ENCODE data around the gene CCDC188.

The CCDC188 gene

DNA sequence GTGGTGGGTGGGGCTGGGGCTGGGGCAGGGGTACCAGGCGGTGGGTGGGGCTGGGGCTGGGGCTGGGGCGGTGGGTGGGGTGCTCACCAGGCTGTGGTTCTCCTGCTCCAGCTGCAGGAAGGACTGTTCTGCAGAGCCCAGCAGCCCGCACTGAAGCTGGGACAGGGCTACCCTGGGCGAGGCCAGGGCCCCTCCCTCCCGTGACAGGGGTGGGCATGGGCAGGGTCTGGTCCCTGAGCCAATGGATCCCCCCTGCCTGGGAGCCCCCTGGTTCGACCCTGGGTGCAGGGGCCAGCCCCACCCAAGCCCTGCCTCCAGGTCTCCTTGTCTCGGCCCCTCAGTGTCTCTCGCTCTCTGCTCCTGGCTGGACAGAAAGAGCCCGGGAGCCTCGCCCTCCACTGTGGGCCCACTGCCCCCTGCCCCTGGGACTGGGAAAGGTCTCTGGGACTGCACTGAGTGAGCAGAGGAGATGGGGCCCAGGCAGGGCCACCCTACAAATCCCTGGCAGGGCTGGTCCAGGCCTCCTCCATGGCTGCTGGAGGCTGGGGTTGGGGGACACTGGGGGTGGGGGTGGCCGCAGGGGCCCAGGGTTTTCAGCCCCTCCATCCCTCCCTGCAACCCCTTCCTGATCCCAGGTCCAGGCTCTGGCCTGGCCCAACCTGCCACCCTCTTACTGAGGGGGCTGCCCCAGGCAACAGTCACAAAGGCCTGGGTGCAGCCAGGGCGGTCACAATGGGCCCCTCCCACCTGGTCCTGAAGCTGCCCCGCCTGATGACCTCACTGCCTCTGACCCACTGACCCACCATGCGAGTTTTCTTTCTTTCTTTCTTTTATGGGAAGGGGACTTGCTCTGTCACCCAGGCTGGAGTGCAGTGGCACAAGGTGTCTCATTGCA lies at the start of gene CCDC188:
Gene CCDC188, minus strand, starts transcription at position 675 of the 895 bp plus-strand sequence. Its CDS starts 69 bp downstream, at position 606.
- no peaks in the 10 kb centered on the region for H3K36me3 ChIP-seq (ENCODE audit: control insufficient read depth, insufficient read depth, low read length)
- H3K4me3 ChIP-seq (ENCODE audit: low read length) = no peak within 1 kb of the TSS
- no peaks in the 10 kb centered on the region; the same call in 1 of the 2 replicates for H3K4me1 ChIP-seq (ENCODE audit: control insufficient read depth, insufficient read depth, low read length)
- no peak within 1 kb of the TSS for H3K27ac ChIP-seq (ENCODE audit: low read length)
- H3K9me3 ChIP-seq (ENCODE audit: control insufficient read depth, insufficient read depth, low read length) = no peaks in the 10 kb centered on the region
- no peak for DNase-seq (ENCODE audit: low read depth, low spot score)
- no peaks in the 10 kb centered on the region for H3K27me3 ChIP-seq (ENCODE audit: control insufficient read depth, insufficient read depth, low read length)
- no CpG with 5 or more reads among the region's 14 CpGs for whole genome bisulfite sequencing (ENCODE audit: insufficient coverage, insufficient read length)

DNA sequence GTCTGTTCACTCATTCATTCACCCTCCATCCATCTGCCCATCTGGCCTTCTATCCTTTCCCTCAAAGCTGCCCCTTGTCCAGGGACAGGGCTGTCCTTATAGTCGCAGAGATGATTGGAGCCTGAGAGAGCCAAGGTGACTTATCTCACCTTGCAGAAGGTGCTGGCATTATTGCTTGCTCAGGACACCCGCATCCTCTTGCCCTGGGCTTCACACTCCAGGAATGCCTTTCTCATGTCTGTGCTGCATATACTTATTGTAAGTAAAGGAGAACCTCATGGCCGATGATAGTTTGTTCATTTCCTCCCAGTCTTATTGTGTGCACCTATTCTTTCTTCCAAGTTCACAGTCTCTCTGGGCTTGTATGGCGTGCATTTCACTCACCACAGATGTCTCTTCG lies 49.1 kb upstream of the CCDC188 start:
- H3K27ac ChIP-seq (ENCODE audit: low read length) = no peak overlapping the region
- no peaks in the 10 kb centered on the region for H3K36me3 ChIP-seq (ENCODE audit: control insufficient read depth, insufficient read depth, low read length)
- no peaks in the 10 kb centered on the region for H3K9me3 ChIP-seq (ENCODE audit: control insufficient read depth, insufficient read depth, low read length)
- H3K4me1 ChIP-seq (ENCODE audit: control insufficient read depth, insufficient read depth, low read length) = peaks cover 6% of the 10 kb centered on the region
- H3K4me3 ChIP-seq (ENCODE audit: low read length) = no peak overlapping the region
- no peaks in the 10 kb centered on the region for H3K27me3 ChIP-seq (ENCODE audit: control insufficient read depth, insufficient read depth, low read length)
- WGBS (ENCODE audit: insufficient coverage, insufficient read length) = no CpG with 5 or more reads among the region's 5 CpGs
- DNase-seq (ENCODE audit: low read depth, low spot score) = no peak

DNA sequence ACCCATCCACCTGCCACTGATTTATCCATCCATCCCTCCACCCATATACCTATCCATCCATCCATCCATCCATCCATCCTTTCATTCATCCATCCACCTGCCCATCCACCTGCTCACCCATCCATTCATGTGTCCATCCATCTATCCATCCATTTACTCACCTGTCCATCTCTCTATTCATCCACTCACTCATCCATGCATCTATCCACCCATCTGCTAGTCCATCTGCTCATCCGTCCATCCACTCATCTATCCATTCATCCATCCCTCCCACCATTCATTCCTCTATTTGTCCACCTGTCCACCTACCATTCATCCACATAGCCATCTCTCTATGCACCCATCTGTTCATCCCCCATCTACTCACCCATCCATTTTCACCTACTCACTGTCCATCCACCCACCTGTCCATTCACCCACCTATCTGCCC lies 48.6 kb upstream of the CCDC188 start:
- no peak for DNase-seq (ENCODE audit: low read depth, low spot score)
- no peaks in the 10 kb centered on the region for H3K27me3 ChIP-seq (ENCODE audit: control insufficient read depth, insufficient read depth, low read length)
- H3K4me3 ChIP-seq (ENCODE audit: low read length) = no peak overlapping the region
- no CpG with 5 or more reads among the region's 1 CpG for WGBS (ENCODE audit: insufficient coverage, insufficient read length)
- H3K9me3 ChIP-seq (ENCODE audit: control insufficient read depth, insufficient read depth, low read length) = no peaks in the 10 kb centered on the region
- H3K27ac ChIP-seq (ENCODE audit: low read length) = no peak overlapping the region
- H3K36me3 ChIP-seq (ENCODE audit: control insufficient read depth, insufficient read depth, low read length) = no peaks in the 10 kb centered on the region
- peaks cover 6% of the 10 kb centered on the region for H3K4me1 ChIP-seq (ENCODE audit: control insufficient read depth, insufficient read depth, low read length)

DNA sequence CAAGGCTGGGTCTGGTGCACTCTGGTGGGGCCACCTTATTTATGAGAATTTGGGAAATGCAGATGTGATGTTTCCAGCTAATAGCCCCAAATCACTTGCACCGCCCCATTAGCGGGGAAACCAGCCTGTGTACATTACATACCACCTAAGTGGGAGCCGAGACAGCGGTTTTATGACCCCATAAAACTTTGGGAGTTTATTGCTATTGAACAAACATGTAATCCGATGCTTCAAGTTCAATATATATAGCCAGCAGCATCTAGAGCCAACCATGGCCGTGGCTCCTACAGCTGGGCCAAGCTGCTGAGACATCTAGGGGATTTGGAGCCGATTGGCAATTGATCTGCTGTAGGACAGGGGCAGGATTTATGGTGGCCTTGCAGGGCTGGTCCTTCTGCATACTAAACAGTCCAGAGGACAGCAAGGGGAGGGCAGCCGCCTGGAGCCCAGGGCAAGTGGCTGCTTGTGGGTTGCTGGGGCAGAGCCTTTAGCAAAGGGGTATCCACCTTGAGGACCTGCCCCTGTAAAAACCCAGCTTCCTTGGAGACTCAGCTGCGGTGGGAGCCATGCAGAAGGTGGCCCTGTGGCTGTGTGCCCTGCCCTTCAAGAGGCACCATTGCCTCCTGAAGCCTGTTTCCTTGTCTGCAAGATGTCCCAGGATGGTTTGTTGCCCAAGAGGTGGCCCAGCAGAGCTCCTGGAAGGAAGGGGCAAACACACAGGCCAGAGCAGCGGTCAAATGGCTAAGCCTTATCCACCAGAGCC lies 47.9 kb upstream of the CCDC188 start:
- no CpG with 5 or more reads among the region's 10 CpGs for WGBS (ENCODE audit: insufficient coverage, insufficient read length)
- no peak overlapping the region; the same call in 1 of the 2 replicates for H3K4me3 ChIP-seq (ENCODE audit: low read length)
- no peak overlapping the region for H3K27ac ChIP-seq (ENCODE audit: low read length)
- H3K27me3 ChIP-seq (ENCODE audit: control insufficient read depth, insufficient read depth, low read length) = no peaks in the 10 kb centered on the region
- H3K4me1 ChIP-seq (ENCODE audit: control insufficient read depth, insufficient read depth, low read length) = peaks cover 3% of the 10 kb centered on the region
- H3K9me3 ChIP-seq (ENCODE audit: control insufficient read depth, insufficient read depth, low read length) = no peaks in the 10 kb centered on the region
- no peaks in the 10 kb centered on the region for H3K36me3 ChIP-seq (ENCODE audit: control insufficient read depth, insufficient read depth, low read length)
- no peak for DNase-seq (ENCODE audit: low read depth, low spot score)

DNA sequence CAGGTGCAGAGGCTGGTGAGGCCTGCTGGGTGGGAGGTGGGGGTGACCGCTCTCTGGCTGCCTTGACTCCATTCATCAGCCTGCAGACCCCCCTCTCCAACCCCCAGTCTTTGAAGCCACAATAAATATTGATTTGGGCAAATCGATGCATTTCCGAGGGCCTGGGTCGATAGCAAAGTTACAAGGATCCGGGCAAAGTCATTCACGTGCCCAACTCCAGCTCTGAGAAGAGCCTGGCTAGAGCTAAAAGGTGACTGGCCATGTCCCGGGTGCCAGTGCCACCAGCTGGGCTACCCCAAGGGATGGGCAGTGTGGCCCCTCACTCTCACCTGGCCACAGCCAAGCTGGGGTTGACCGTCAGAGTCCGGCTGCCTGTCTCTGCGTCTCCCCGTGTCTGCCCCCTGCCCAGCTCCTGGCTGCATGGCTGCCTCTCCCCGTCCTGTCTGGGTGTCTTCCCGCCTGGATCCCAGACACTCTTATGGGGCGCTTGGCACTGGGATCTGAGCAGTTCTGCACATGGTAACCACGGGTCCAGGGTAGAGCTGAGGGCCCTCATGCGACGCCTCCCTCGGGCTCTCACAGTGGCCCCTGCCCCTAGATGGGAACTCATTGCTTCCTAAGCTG lies 46.7 kb upstream of the CCDC188 start:
- no peaks in the 10 kb centered on the region for H3K27me3 ChIP-seq (ENCODE audit: control insufficient read depth, insufficient read depth, low read length)
- no peak overlapping the region for H3K27ac ChIP-seq (ENCODE audit: low read length)
- no peak for DNase-seq (ENCODE audit: low read depth, low spot score)
- WGBS (ENCODE audit: insufficient coverage, insufficient read length) = no CpG with 5 or more reads among the region's 18 CpGs
- no peaks in the 10 kb centered on the region for H3K9me3 ChIP-seq (ENCODE audit: control insufficient read depth, insufficient read depth, low read length)
- no peaks in the 10 kb centered on the region for H3K36me3 ChIP-seq (ENCODE audit: control insufficient read depth, insufficient read depth, low read length)
- H3K4me1 ChIP-seq (ENCODE audit: control insufficient read depth, insufficient read depth, low read length) = peaks cover under 1% of the 10 kb centered on the region; the same call in 1 of the 2 replicates
- H3K4me3 ChIP-seq (ENCODE audit: low read length) = no peak overlapping the region

DNA sequence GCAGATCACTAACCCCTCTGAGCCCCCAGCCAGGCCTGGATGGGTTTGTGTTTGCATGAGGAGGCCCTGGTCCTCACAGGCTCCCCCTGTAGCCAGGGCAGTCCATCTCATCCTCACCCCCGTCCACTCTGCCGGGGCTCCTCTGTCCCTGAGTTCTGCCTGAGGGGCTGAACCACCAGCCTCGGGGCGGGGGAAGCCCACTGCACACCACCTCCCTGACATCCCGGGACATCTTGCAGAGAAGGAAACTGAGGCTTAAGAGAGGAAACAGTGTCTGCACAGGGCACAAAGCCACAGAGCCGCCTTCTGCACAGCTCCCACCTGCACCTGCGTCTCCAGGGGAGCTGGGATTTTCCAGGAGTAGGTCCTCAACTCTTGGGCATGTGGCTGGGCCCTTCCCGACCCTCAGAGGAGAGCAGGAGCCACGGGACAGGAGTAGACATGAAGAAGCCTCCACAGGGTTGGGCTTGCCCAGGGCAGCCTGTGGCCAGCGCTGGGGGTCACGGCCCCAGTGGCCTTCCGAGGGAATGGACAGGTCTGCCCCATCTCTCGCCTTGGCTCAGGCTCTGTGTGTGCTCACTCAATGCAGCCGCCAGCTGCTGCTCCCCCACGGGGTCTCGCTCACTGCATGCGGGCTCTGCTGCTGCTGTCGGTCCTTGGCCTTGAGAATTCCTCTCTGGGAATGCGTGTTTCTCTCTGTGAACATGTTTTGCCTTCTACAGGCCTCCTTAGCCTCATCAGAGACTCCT lies 45.4 kb upstream of the CCDC188 start:
- H3K9me3 ChIP-seq (ENCODE audit: control insufficient read depth, insufficient read depth, low read length) = no peaks in the 10 kb centered on the region
- no CpG with 5 or more reads among the region's 19 CpGs for WGBS (ENCODE audit: insufficient coverage, insufficient read length)
- H3K4me1 ChIP-seq (ENCODE audit: control insufficient read depth, insufficient read depth, low read length) = no peaks in the 10 kb centered on the region; the same call in 1 of the 2 replicates
- no peak for DNase-seq (ENCODE audit: low read depth, low spot score)
- no peak overlapping the region; the same call in 1 of the 2 replicates for H3K4me3 ChIP-seq (ENCODE audit: low read length)
- H3K27me3 ChIP-seq (ENCODE audit: control insufficient read depth, insufficient read depth, low read length) = no peaks in the 10 kb centered on the region
- H3K27ac ChIP-seq (ENCODE audit: low read length) = no peak overlapping the region
- no peaks in the 10 kb centered on the region for H3K36me3 ChIP-seq (ENCODE audit: control insufficient read depth, insufficient read depth, low read length)

DNA sequence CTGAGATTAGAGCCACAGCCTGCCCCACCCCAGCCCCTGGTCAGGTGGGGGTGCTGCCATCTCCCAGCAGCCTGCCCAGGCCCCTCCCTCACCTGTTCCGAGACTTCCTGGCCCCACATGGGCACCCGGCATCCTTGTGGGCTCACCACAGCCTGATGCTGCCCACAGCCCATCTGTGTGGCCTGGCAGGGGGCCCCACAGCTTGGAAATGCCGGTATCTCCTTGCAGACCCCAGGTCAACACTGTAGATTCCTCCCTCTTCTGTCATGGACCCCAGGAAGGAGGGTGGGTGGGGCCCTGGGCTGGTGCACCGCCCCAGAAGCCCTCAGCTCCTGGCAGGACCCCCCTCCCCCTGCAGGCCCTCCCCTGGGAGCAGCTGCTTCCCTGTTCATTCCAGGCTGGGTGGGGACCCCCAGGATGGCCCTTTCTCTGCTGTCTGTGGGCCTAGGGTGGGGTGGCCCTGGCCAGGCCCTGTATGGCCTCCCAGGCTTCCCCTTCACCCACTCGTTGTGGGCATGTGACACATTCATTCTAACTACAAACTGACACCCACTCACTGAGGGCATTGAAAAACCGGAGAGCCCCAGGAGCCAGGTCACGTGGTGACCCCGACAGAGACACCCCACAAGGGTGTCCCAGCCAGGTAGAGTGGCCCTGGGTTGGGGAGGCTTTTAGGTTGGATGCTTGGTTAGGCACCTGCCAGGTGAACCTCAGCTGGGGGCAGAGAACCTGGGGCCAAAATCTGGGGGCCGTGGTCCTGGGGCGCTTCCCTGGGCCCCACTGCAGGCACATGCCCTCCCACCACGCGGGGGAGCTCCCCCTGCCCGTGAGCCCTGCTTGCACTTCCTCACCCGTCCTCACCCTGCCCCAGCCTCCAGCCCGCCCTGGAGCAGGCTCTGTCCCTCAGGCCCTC lies 44.1 kb upstream of the CCDC188 start:
- H3K4me1 ChIP-seq (ENCODE audit: control insufficient read depth, insufficient read depth, low read length) = no peaks in the 10 kb centered on the region; the same call in 1 of the 2 replicates
- WGBS (ENCODE audit: insufficient coverage, insufficient read length) = no CpG with 5 or more reads among the region's 15 CpGs
- no peak overlapping the region for H3K27ac ChIP-seq (ENCODE audit: low read length)
- no peak for DNase-seq (ENCODE audit: low read depth, low spot score)
- H3K4me3 ChIP-seq (ENCODE audit: low read length) = no peak overlapping the region
- H3K27me3 ChIP-seq (ENCODE audit: control insufficient read depth, insufficient read depth, low read length) = no peaks in the 10 kb centered on the region
- no peaks in the 10 kb centered on the region for H3K9me3 ChIP-seq (ENCODE audit: control insufficient read depth, insufficient read depth, low read length)
- H3K36me3 ChIP-seq (ENCODE audit: control insufficient read depth, insufficient read depth, low read length) = no peaks in the 10 kb centered on the region

DNA sequence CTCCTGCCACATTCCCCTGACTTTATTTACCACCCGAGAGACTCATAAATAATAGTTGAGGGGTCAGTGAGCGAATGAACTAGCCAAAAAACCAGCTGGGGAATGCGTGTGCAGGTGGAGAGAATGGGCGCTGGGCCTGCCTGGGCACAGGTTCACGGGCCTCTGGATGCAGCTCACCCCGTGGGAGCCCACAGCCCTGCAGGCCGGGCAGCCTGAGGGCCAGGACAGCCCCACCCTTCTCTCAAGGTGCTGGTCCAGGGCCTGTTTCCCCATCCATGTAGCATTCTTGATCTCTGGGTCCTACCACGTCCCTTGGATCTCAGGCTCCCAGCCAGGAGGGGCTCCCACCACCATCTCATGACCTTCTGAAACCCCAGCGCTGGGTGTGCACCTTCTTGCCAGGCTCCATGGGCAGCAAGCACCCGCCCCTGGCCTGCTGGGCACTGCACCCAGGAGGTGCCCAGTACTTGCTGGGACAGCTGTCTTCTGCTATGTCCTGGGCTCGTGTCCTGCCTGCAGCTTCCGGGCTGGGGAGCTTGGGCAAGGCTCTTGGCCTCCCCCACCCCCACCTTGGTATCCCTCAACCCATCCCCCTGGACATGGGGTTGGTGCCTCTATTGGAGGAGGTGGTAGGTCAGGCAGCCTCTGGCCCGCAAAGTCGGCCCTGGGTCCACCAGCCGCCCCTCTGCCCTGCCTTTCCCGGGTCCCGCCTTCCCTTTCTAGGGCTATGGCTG lies 43.1 kb upstream of the CCDC188 start:
- Histone ChIP-seq H3K4me1 (ENCODE audit: control insufficient read depth, insufficient read depth, low read length) (no peaks in the 10 kb centered on the region; the same call in 1 of the 2 replicates), H3K9me3 (ENCODE audit: control insufficient read depth, insufficient read depth, low read length) (no peaks in the 10 kb centered on the region), H3K27ac (ENCODE audit: low read length) (no peak overlapping the region), H3K36me3 (ENCODE audit: control insufficient read depth, insufficient read depth, low read length) (no peaks in the 10 kb centered on the region), H3K4me3 (ENCODE audit: low read length) (no peak overlapping the region; the same call in 1 of the 2 replicates), H3K27me3 (ENCODE audit: control insufficient read depth, insufficient read depth, low read length) (no peaks in the 10 kb centered on the region)
- no peak for DNase-seq (ENCODE audit: low read depth, low spot score)
- no CpG with 5 or more reads among the region's 17 CpGs for WGBS (ENCODE audit: insufficient coverage, insufficient read length)

All from iPS DF 6.9 (cell line).